HG03135 (cell line): ENCODE results near the gene ZDHHC13.

Source experiments
- ATAC-seq: cut with Tn5 transposase; IDR thresholded peaks from one replicate; pipeline ENCODE4 v1.9.1; 2021; ENCODE audit warnings: mild to moderate bottlenecking, moderate library complexity; ENCODE audit not compliant: unreplicated experiment

Gene ZDHHC13

GRCh38 chr11:19164881-19165280 is 47.9 kb downstream of the ZDHHC13 start:
- ATAC-seq, result no peak

- ATAC-seq, result no peak
Observed at GRCh38 chr11:19168090-19168489, 51.1 kb downstream of the ZDHHC13 start.

GRCh38 chr11:19173004-19173689 is 56.2 kb downstream of the ZDHHC13 start:
- no peak for ATAC-seq

GRCh38 chr11:19173964-19174638 is 57.1 kb downstream of the ZDHHC13 start:
- no peak for ATAC-seq

DNA sequence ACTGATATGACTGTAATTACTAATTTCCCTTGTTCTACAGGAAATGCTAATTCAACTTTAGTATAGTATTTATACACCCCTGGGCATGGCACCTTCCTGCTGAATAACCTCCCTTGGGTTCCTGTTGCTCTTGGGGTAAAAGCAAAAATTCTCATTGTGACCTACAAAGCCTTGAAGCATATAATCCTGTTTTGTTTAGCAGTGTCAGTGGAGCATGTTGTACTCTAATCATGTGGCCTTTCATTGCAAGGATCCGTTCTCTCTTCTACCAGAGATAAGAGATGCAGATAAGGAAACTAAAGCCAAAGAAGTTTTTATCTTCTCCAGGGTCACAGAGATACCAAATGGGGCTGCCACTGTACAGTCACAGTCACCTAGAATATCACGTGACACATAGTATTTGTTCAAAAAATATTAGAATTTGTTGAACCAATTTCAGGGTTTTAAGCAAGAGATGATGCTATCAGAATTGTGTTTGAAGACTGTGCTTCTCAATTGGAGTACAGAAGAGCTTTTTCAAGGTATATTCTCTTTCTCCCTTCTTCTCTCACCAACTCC is 59.7 kb downstream of the ZDHHC13 start:
- no peak for ATAC-seq

DNA sequence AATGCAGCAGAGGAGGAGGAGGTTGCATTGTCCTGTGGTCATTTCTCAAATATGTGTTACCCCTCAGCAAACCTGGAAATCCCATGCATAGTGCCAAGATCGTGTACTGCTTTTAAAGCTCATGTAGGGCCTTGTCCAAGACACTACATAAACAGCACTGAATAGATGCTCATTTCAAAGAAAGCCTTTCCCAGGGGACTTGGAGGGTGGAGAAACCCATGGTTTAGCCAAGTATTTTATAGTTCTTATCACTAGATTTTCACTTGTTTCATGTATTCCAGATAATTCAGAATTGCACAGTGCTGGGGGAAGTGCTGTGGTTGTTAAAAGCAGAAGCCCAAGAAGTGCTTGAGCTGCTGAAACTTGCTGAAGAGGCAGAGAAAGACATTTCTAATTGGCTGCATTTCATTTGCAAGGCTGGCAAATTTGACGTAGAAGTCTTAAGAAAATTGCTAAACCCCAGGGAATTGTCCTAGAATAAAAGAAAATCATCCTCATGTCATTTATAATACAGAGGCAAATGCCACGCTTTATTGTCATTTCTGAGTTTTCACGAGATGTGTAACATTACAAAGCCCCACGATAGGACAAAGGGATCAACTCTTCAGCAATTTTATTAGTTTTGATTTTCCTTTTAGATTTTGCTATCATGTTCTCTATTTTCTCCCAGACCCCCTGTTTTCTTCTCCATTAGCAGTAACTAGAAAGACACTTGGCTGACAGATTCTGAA is 64.7 kb downstream of the ZDHHC13 start:
- no peak for ATAC-seq

- no peak for ATAC-seq
Observed at GRCh38 chr11:19183646-19184045, 66.7 kb downstream of the ZDHHC13 start.

DNA sequence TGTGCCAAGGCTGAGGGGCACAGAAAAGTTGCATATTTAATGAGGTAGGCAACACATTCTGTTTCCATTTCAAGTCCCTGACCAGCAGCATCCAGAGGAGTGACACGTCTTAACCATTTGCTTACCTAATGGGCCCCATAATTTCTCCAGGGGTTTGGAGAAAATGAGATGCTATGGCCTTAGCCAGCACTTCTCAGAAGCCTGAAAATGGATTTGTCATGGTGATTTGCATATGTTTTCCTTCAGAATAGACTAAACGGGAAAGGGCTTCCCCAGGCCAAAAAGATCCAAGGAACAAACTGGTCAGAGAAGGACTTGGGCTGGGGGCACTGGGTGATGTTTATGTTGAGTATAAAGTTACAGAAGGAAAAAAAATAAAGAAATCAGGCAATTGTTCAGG is 68.1 kb downstream of the ZDHHC13 start:
- ATAC-seq, result no peak

- ATAC-seq, result no peak
Observed at GRCh38 chr11:19185516-19186052, 68.6 kb downstream of the ZDHHC13 start.

- no peak for ATAC-seq
Observed at GRCh38 chr11:19187114-19187832, 70.3 kb downstream of the ZDHHC13 start.

- ATAC-seq, result no peak
Observed at GRCh38 chr11:19187833-19188258, 70.9 kb downstream of the ZDHHC13 start.

- no peak for ATAC-seq
Observed at GRCh38 chr11:19191530-19192169, 74.7 kb downstream of the ZDHHC13 start.

- no peak for ATAC-seq
Observed at GRCh38 chr11:19193916-19194315, 76.9 kb downstream of the ZDHHC13 start.

GRCh38 chr11:19194620-19195308 is 77.8 kb downstream of the ZDHHC13 start:
- ATAC-seq, result no peak

DNA sequence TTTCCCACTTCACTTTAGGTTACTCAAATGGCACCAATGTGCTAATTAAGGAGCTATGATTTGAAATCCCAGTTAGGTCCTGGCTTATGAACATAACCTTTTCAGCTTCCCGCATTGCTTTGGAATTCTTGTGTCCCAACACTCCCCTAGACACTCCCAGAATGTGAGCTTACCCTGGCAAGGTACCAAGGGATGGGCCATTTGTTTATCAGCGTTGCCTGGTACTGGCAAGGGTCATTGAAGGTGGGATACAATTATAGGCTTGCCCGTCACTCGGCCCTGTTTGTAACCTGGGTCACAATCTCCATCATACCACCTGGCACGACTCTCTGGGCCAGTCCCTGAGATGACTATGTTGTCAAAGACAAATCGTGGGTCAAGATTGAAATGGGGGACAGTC is 79.5 kb downstream of the ZDHHC13 start:
- no peak for ATAC-seq

DNA sequence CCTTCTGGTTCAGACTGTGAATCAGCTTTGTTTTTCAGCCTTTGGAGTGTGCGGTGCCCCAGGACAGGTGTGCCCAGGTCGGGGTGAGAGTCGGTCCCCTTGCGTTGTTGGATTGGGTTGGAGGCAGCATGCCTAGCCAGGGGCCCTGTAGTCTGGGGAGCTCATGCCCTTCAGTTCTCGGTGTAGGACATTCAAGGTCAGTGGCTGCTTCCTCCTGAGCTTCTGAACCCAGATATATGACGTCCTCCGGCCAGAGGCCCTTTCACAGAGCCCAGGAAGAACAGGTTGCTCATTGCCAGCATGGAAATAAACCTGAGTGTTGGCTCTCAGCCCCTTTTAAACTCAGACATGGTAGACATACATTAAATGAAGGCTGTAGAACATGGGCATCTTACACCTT is 82.1 kb downstream of the ZDHHC13 start:
- no peak for ATAC-seq

- ATAC-seq, result no peak
Observed at GRCh38 chr11:19199771-19200170, 82.8 kb downstream of the ZDHHC13 start.

GRCh38 chr11:19200410-19201201 is 83.6 kb downstream of the ZDHHC13 start:
- ATAC-seq, result no peak
